Dermis microvascular lymphatic vessel endothelial cell (primary cell): ENCODE measurements around the gene AEN. TPM values are rescaled to one million over a fixed set of nuclear protein-coding genes. Genes with fewer than 3 reads are reported as not detected.

ENCODE experiments used
- DNase-seq, 2 donors: peaks; one replicate each; pipeline versions ENCODE4 v3.0.0 to v3.0.0-alpha.2; 2010; ENCODE audit warnings: low read depth in 2 of 2
- total RNA-seq: library from RNA; depleted of rRNA; stranded (reverse); fragments of >200 nt; gene quantifications from 2 replicates; pipeline ENCODE4 v1.2.1, GENCODE V29; 2014

Gene AEN
- total RNA-seq, 1 donor from 2014 or later, result 42.7 TPM

DNA sequence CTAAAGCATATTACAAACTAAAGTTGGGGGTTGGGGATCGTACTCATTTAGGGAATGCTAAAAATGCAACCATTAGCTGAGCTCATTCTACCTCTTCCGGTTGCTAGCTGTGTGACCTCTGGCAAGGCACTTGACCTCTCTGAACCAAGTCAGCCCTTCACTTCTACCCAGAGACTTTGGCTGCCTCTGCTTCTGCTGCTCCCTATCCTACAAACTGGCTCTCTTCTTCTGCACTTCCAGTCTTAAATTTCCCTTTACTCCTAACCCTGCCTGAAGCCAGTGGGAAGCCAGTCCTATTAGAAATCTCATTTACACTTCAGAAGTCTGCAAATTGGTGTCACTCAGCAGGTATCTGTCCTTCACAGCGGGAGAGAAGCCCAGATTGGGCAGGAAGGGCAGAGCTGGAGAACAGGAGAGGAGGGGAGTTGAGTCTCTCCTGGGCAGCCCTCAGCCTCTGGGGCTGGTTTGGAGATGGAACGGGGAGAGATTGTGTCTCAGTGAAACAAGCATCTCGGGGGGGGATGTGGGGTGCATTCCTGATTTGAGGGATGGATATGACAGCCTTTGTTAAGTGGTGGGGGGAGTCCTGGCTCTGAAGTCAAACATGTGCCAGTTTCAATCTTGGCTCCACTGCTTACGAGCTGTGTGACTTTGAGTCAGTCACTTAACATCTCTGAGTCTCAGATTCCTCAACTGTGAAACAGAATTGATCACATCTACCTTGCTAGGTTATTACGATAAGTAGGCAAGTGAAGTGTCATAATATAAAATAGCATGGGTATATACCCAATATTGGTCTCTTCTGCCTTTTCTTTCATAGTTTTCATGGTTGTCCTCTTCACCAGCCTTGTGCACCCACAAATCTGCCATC lies 7.8 kb upstream of the AEN start:
- DNase-seq, result no peak

DNA sequence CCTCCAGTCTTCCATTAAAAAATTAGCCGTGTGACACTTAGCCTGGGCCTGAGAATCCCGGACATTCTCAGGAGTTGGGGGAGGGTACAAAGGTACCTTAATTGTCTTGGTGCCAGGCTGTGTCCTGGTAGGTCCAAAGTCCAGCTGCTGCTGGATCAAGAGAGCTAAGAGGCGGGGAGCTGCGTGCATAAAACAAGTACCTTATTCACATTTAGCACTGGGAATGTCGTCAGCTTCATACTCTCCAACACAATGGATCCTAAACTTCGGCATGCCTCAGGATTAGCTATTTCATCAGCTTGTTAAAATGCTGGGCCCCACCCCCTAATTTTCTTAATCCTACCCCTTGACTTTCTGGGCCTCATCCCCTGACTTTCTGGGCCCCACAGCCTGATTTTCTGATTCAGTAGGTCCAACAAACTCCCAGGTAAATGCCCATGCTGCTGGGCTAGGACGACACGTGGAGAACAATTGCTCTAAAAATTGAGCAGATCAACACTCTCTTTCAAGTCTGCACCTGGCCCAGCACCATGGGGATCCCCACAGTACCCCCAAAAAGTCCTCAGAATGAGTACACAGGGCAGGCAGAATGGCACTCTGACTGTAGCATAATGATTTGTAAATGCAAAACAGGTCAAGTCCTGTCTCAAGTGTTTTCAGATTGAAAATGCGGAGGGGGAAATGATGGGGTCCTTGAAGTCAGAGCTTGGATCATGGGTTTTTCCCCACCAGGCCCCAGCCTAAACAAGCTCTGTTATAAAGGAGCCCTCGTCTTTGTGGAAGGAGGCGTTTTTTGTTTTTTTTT lies 5.6 kb upstream of the AEN start:
- DNase-seq, result no peak

DNA sequence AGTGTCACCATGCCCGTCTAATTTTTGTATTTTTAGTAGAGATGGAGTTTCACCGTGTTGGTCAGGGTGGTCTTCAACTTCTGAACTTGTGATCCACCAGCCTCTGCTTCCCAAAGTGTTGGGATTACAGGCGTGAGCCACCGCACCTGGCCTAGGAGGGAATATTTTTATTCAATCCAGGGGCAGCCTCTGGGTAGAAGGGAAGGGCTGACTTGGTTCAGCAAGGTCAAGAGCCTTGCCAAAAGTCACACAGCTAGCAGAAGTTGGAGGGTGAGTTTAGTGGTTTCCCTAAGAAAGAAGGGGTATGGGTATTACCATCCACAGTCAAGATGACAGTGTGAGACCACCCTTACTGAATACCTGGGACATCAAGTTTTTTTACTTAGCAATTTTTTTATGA lies 4.9 kb upstream of the AEN start:
- DNase-seq, result no peak

DNA sequence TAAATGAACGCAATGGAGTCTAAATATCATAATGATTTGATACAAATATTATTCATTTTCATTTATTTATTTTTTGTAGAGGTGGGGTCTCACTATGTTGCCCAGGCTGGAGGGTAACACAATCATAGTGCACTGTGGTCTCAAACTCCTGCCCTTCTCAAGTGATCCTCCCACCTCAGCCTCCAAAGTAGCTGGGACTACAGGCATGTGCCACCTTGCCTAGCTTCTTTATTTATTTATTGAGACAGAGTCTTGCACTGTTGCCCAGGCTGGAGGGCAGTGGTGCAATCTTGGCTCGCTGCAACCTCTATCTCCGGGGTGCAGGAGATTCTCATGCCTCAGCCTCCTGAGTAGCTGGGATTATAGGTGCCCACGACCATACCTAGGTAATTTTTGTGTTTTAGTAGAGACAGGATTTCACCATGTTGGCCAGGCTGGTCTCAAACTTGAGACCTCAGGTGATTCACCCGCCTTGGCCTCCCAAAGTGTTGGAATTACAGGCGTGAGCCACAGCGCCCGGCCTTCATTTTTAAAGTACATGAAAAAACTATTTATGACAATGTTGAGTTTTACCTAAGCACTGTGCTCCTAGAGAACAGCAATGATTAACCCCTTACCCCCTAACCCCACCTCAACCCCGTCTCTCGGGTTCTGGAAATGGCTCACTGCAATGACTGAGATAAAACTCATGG lies 4.0 kb upstream of the AEN start:
- no peak for DNase-seq

DNA sequence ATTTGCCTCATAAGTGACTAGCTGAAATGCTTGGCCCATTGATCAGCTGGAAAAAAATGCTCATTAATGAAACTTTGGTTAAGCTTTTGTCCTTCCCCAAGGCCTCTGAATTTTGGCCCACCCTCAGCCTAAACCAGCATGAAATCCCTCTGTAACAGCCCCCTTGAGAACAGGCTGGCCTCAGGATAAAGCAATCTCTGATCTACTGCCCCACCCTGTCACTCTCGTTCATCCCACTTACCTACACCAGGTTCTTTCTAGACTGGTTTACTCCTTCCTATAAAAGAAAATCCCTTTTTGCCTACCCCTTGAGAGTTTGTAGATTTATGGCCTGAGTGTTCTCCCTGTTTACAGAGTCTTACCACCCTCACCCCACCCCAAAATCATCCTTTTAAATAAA lies 3.4 kb upstream of the AEN start:
- no peak for DNase-seq

DNA sequence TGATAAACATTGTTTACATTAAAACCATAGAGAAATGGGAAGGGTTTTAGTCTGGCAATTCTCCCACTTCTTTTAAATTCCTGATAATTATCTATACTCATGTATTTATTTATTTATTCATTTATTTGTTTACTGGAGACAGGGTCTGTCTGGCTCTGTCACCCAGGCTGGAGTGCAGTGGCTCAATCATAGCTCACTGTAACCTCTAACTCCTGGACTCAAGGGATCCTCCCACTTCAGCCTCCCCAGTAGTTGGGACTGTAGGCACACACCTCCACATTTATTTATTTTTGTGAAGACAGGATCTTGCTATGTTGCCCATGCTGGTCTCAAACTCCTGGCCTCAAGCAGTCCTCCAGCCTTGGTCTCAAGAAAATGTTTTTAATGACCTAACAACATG lies 2.5 kb upstream of the AEN start:
- no peak for DNase-seq

DNA sequence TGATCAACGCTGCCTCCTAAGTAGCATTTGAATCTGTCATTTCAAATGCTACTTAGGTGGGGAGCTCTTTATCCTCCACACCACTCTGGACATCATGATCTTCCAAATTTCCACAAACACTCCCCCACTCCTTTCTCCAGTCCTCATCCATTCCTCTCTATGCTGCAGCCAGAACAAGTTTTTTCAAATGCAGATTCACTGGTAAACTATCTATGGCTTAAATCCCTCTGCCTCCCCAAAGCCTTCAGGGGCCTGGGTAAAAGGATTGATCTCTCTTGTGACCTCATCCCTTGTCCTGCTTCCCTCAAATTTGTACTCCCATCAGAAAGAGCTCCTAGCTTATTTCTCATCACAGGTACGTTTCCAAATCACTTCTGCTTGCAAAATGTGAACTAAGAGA lies 1.3 kb upstream of the AEN start:
- no peak for DNase-seq

DNA sequence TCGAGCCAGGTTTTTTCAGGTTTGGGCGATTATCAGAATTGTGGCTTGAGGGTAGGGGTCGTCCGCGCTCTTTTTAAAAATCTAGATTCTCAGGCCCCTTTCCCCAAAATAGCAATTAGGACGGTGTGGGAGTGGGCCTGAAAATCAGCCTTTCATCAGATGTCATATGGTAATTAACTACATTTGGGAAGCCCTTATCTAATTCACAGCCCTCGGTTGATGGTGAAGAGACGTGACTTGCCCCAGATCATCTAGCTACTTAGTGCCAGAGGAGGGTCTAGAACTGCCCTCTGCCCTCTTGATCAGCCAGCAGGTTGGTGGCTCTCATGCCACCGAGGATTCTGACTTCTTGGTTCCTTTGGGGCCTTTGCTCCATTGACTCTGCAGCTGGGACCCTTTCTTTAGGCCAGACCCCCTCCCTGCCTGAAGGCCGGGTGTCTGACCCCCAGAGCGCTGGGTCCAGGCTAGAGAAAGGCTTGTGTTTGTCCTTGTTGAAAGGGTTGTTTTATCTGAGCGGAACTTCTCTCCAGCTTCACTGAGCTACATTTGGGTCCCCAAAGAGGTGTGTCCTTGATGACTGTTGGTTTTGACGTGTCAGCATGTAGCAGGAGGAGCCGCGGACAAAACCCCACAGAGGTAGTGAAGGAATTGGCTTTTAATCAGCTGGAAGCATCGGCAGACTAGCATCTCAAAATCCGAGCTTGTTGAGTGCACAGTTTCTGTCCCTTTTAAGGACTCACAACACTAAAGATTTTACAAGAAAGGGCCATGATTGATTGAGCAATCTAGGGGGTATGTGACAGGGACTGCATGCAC lies 857 bp downstream of the AEN start:
- DNase-seq, result peak in 1 of 2 donors; percentile 69

DNA sequence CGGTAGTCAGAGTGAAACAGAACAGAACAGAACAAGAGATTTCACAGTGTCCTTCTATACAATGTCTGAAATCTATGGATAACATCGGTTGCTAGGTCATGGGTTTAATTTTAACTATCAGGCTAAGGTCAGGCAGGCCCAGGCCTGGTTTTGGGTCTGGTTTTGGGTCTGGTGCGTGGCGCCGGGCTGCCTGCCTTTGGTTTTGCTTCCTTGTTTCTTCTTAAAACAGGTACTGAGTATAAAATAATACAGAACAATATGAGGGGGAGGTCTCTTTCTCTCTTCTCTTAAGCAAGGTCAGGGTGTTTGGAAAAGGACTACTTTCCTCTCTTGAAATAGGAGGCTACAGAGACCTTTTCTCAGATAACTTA lies 1.4 kb downstream of the AEN start:
- DNase-seq, result no peak

DNA sequence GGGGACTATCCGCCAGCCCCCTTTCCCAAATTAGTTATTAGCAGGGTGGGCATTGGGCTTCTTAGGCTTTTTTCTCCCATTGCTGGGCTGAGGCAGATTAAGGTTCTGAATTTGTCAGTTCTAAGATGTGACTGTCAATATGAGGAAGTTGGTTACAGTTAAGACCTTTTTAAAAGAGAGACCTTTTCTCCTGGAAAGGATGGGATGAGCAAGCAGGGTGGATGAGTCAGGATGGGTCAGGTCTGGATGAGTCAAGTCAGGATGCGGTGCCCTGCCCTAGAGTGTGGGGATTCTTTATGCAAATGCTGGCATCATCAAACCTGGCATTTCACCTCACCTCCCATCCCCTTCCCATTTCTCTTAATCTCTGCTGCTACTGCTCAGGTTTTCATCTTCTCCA lies 1.9 kb downstream of the AEN start:
- peak in 1 of 2 donors; percentile 86 for DNase-seq

DNA sequence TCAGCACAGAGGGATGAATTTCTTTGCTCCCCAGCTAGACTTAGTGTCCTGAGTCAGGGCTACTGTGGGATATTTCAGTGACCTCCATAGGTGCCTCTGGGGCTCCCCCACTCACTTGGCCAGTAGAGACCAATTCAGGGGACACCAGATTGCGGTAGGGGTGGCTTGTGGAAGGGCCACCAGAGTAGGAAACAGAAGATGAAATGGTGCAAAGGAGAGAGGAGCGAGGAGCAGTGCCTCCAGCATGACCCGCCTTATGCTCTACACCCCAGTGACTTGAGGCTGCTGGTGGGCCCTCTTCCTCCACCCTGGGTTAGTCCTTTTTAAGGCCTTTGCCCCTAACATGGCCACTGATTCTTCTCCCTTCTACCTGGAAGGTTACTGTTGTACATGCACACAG lies 2.5 kb downstream of the AEN start:
- no peak for DNase-seq

DNA sequence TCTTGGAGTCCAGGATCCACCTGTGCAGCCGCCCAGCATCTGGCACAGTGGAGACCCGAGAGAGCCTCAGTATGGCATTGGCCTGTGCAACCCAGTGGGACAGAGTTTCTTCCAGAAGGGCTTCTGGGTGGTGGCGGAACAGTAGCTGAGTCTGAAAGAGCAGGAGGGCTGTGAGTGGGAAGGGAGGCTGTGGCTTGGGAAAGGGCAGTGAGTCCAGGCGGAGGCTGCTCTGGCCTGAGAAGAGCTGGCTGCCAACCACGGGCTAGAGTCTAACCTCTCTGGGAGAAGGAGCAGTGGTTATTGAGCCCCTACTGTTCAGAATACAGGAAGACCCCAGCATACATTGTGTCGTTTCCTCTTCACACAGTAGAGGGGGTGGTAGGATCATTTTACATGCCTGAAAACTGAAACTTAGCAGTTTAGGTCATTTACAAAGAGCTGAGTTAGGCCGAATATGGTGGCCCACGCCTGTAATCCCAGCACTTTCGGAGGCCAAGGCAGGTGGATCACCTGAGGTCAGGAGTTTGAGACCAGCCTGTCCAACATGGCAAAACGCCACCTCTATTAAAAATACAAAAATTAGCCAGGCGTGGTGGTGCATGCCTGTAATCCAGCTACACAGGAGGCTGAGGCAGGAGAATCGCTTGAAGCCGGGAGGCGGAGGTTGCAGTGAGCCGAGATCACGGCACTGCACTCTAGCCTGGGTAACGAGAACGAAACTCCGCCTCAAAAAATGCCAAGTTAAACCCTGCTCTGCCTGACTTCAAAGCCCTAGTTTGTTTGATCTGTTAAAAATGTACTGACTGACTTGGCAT lies 3.2 kb downstream of the AEN start:
- DNase-seq, result peak; percentile 66 to 77

DNA sequence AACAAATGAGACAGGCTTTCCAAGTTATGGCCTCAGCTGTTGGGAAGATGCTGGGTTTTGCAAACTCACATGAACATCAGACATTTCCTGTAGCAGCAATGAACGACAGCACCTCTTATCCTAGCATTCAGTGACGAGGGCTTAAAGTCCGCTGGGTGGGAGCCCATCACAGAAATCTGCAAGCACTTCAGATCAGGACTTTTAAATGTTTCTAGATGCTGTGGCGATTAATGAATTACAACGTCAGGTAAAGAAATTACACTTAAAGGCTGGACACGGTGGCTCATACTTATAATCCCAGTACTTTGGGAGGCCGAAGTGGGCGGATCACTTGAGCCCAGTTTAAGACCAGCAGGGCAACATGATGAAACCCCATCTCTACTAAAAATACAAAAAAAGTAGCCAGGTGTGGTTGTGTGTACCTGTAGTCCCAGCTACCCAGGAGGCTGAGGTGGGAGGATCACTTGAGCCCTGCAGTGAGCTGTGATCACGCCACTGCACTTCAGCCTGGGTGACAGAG lies 3.9 kb downstream of the AEN start:
- no peak for DNase-seq

DNA sequence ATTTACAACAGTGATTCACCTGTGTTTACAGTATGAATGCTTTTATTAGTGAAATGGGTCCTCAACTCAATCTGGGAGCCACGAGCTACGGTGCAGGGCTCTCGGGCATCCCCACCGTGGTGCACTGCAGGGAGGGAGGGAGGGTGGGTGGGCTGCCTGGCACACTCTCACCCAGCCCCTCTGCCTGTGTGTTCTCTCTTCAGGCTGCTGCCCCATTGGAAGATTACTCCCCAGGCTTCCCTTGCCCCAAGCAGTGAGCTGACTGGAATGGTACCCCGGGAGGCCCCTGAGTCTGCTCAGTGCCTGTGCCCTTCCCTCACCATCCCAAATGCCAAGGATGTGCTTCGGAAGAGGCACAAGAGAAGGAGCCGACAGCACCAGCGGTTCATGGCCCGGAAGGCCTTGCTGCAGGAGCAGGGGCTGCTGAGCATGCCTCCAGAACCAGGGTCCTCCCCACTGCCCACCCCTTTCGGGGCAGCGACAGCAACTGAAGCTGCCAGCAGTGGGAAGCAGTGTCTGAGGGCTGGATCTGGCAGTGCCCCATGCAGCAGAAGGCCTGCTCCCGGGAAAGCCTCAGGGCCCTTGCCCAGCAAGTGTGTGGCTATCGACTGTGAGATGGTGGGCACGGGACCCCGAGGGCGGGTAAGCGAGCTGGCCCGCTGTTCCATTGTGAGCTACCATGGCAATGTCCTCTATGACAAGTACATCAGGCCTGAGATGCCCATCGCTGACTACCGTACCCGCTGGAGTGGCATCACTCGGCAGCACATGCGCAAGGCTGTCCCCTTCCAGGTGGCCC lies 5.0 kb downstream of the AEN start:
- DNase-seq, result no peak

DNA sequence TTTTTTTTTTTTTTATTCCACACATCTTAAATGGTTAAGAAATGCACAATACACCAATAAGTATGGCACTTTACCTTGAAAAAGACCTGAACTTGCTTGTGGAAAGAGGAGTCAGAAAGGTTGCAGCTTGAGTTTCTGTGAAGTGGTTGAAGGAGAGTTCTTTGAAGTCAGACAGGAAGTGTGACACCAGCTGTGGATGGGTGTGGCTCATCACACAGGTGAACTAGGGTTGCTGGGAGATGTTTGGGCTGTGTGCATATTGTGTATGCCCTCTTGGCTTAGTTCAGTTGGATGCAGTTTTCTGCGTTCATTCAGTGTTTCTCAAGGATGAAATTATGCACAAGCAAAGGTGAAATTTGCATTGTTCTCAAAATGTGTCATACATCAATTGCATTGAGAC lies 6.3 kb downstream of the AEN start:
- no peak for DNase-seq

DNA sequence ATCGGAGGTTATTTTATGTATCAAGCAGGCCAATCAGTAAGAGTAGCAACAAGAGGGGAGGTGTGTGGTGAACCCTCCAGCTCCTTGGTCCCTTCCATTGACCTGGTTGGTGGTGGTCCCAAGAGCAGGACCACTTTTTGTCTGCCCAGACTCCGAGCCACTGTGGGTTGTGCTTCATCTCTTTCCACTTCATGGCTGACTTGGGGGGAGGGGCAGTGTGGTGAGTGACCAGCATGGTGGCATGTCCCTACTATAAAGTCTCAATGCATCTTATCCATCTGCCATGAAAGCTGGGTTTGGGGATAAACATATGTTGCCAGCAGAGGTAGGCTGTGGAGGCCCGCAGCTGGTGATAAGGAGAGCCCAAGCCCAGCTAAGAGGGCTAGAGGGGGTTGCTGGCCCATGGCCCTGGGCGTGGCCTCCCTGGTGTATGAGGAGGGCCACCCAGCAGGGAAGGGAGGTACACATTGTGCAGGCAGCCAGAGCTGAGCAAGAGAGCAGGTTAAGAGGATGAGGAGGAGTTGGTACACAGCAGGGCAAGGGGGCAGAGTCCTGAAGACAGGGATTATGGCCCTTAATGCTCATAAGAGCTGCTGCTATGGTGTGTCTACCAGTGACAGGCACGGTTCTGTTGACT lies 7.0 kb downstream of the AEN start:
- no peak for DNase-seq

DNA sequence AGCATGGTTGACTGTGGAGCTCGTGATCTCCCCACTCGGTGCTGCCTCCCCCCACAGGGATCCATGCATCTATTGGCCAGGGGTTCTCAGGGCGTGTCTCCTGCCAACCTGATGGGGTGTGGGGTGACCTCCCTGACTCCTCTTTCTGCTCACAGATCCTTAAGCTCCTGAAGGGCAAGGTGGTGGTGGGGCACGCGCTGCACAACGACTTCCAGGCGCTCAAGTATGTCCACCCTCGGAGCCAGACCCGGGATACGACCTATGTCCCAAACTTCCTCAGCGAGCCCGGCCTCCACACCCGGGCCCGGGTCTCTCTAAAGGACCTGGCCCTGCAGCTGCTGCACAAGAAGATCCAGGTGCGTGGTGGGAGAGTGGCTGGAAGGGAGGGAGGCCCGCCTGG lies 7.9 kb downstream of the AEN start:
- DNase-seq, result no peak

DNA sequence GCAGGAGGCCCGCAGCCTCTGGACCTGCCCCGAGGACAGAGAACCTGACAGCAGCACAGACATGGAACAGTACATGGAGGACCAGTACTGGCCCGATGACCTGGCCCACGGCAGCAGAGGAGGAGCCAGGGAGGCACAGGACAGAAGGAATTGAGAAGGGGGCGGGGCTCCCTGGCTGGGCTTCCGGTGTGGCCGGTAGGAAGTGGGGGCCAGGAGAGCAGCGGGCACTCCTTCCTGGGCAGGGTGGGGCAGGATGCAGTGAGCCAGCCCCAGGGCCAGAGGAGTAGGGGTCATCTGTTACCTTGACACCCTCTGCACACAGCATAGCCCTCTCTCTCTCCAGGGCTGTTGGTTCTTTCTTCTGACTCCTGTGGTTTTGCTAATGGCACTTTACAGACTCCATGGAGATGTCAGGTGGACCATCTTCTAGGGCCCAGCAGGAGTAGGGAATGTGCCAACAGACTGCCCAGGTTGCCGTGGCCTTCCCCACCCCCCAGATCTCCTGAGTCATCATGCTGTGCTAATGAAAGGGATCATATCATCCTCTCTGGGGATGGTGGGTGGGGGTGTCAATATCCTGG lies 9.1 kb downstream of the AEN start:
- DNase-seq, result peak; percentile 72 to 83
